ENCODE data around the gene ADAMTSL1.

DNA sequence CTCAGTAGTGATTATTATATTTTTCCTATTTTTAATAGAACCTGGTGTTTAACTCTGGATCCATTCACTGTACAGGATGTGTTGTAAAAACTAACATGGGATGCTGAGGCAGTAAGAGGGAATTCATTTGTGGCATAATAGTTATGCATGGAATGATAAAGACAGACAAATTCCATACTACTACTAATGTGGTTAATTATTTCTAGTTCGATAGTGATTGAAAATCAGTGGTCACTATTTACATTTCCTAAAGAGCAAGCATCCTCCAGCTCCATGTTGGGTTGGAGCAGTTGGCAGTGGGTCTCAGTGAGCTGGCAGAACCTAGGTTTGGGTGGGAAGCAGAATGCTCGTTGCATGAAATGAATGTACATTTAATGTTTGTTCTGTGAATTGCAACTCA, 436.5 kb downstream of the ADAMTSL1 start:
- TF ChIP-seq CTCF (tag by site-specific recombination; IDR thresholded peaks at IDR 0.05): no peak
- TF ChIP-seq SETDB1 (IDR thresholded peaks at IDR 0.05; ENCODE audit: insufficient read length, low read length): no peak
- no peak for TF ChIP-seq ZNF473 (tag by site-specific recombination; IDR thresholded peaks at IDR 0.05)
- no peak for TF ChIP-seq KLF7 (tag by site-specific recombination; IDR thresholded peaks at IDR 0.05; ENCODE audit: borderline replicate concordance)
- TF ChIP-seq ZNF112 (tag by site-specific recombination; IDR thresholded peaks at IDR 0.05): no peak
- no peak for TF ChIP-seq ZNF48 (tag by site-specific recombination; IDR thresholded peaks at IDR 0.05)
- no peak for TF ChIP-seq ZNF114 (tag by site-specific recombination; IDR thresholded peaks at IDR 0.05)
- TF ChIP-seq ZNF366 (tag by site-specific recombination; conservative IDR thresholded peaks at IDR 0.05): no peak
- TF ChIP-seq ZNF350 (tag by site-specific recombination; IDR thresholded peaks at IDR 0.05): no peak
- TF ChIP-seq RBAK (tag by site-specific recombination; IDR thresholded peaks at IDR 0.05): no peak
- TF ChIP-seq GLIS2 (tag by site-specific recombination; IDR thresholded peaks at IDR 0.05): no peak
- TF ChIP-seq BCL11A (tag by site-specific recombination; IDR thresholded peaks at IDR 0.05; ENCODE audit: low read depth): no peak
